GM21825 (cell line): Measurements from ENCODE around the gene SEMA4B.

ENCODE experiments used
- ATAC-seq: cut with Tn5 transposase; IDR thresholded peaks from one replicate; pipeline ENCODE4 v1.9.1; 2021; ENCODE audit warnings: mild to moderate bottlenecking, moderate library complexity; ENCODE audit not compliant: unreplicated experiment

Gene SEMA4B

GRCh38 chr15:90203922-90204321 lies 2.8 kb downstream of the SEMA4B start:
- ATAC-seq: no peak

DNA sequence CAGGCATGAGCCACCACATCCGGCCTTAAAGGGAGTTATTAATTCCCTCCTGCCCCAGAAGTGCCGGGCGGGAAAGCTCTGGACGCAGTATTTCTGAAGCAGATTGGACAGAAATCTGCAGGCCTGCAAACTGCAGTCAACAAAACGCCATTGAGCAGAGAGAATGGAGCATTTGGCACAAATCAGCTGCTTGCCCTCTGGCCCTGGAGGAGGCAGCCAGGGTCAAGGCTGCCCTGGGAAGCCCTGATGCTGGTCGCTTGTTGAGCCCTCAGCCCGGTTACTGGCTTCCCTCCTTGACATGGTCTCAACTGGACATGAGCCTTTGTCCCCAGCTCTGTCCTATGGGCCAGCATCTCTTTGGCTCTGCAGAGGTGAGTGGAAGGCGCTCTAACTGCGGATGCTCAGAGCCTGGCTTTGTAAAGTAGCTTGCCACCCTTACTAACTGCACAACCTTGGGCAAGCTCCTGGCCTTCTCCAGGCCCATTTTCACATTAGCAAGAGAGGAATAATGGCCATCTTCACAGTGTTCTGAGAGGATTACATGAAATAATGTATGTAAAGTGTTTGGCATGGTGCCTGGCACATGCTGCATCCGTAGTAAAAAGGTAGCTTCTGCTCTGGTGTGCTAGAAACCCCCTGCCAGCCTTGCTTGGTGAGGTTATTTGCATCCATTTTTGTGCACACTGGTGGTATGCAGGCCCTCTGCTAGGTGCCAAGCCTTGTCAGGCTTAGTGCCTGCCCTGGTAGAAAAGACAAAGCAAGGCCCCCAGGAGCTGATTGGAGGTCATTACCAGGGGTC lies 4.1 kb downstream of the SEMA4B start:
- ATAC-seq: no peak

DNA sequence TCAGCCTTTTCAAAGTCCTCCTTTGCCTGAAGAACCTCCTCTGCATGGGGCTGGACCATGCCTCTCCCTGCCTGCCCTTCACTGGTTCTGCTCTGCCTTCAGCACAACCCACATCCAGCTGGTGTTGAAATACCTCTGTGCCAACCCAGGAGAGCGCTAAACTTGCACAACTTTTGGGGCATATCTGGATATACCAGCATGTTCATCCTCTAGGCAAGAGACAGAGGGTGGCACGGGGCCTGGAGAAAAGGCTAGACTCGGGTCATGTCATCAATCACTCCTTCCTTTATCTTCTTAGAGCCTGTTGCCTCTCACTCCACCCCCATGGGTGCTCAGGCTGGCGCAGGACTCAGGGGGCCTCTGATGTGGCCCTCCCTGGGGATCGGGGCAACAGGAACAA lies 4.8 kb downstream of the SEMA4B start:
- no peak for ATAC-seq

DNA sequence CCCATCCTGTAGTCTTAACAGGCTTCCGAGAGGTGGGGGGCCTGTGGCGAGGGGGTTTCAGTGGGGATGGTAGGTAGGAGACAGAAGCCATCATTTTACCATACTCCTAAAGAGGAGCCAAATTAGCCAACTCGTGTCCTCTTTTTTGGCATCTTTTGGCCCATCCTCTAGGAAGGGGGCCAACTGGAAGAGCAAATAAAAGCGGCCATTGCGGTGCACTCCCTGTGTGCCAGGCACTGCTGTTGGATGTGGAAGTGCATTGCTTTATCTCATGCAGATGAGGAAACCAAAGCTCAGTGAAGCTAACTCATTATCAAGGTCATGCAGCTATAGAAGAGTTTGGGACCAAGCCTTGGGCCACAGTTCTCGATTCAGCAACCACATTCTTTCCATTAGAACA lies 6.1 kb downstream of the SEMA4B start:
- no peak for ATAC-seq

DNA sequence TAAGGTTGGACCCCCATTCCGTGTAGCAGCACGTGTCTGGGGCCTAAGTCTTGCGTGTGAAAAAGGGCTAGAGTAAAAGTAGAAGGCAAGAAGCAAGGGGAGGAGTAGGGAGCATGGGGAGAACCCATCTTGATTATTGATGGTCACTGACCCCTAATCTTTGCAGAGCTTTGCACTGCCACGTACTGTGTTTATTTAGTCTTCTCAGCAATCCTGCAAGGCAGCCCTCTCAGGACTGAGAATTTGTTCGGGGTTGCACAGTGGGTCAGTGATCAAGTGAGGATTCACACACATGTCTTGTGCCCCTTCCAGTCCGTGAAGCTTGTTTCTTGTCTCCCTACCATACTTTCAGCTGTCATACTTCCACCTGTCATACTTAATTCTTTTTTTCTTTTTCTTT lies 7.2 kb downstream of the SEMA4B start:
- no peak for ATAC-seq

DNA sequence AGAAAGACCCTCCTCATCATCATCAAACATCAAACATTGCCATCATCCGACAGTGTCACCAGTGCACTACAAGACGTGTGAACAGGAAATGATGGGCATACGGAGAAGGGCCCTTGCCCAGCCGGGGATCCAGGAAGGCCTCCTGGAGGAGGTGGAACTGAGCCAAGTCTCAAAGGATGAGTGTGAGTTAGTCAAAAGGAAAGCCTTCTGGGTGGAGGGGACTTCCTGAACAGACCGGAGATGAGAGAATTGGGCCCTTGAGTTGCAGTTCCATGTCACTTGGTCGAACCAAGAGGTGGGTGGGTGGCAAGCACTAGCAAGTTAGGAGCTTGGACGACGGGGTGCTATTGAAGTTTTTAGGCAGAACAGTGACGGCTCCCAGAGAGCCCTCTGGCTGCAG lies 8.5 kb downstream of the SEMA4B start:
- ATAC-seq: no peak

GRCh38 chr15:90210593-90210992 lies 9.5 kb downstream of the SEMA4B start:
- no peak for ATAC-seq

DNA sequence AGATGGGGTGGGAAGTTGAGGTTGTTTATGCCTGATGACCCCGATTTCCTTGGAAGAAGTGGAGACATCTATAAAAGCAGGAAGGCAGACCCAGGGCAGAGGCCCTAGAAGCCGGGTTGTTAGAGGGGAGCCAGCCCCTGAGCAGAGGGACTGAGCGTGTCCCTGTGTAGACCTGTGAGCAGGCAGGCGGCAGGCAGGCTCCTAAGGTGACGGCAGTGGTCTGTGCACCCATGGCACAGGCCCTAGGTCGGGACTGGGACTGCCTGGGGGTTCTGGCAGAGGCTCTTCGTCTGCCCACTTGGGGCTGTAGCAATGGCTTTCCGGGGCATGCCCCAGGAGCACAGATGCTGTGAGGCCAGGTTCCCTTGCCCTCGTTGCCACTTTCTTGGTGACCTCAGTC lies 9.9 kb downstream of the SEMA4B start:
- ATAC-seq: no peak

- ATAC-seq: no peak
Measured at GRCh38 chr15:90211440-90212143, 10.5 kb downstream of the SEMA4B start.

DNA sequence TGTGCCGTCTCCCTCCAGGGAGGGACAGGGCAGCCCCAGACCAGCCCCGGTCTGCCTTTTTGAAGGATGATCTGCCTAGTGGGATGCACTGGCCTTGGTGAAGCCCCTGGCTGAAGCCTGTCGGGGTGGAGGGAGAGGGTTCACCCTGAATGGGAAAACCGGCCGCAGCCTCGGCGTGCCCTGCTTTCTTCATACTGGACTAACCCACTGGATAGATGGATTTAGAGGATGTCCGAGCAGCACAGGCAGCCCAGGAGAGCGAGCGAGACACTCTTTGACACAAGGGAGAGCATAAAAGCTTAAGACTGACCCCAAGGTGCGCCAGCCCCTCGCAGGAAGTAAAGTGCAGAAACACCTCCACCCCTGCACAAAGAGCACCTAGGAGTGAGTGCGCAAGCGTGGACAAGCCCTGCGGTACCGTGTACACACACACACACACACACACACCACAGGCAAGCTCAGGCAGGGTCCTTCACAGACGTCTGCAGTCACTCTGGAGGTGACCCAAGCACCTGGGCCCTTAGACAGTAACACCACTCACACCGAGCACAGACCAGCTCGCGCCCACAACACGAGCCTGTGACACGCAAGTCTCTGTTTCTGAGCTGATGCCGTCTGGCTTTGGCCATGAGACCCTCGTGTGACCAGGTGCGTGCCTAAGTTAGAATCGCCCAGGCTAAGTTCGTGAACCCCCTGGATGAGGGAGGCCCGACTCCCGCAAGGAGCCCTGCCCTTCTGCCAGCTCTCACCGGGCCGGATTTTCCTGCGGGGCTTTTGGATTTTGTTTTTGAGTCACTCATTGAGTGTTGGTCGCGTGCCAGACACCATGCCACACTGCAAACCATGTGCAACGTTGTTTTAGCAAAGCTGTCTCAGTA lies 11.3 kb downstream of the SEMA4B start:
- no peak for ATAC-seq

DNA sequence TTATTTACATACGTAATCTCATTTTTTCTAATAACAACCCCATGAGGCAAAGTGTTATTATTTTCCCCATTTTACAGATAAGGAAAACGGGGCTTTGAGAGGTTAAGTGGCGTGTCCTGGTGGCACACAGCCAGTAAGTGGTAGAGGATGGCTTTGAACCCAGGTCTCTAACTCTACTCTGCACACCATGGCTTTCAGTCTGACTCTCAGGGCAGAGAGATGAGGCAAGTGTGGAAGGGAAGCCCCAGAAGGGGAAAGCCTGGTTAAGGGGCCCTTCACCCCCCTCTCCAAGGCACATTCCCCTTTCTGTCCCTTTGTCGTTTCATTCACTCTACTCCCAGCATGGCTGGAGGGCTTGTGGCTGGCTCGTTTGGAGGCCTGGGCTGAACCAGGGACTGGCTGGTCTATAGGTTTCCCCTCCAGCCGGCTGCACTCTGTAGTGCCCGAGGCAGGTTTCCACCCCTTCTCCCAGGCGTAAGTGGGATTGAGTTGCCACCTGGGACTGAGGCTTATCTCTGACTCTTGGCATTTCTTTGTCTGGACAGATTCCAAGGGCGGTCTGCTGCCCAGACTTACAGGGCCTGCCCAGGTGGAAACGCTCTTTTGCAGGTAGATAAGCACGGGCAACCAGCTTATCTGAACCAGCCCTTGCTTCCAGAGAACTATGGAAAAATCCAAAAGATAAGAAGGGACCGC lies 12.1 kb downstream of the SEMA4B start:
- no peak for ATAC-seq

DNA sequence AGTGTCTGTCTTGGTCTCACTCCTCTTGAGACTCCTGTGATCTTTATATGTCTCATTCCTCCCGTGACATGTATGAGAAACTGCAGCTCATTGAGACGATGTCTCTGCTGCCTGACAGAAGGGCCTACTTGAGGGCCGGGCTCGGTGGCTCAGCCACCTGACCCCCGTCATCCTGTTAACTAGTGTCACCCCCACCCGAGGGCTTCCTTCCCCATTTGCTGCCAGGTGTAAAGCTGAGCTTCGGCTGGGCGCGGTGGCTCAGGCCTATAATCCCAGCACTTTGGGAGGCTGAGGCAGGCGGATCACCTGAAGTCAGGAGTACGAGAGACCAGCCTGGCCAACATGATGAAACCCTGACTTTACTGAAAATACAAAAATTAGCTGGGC lies 12.7 kb downstream of the SEMA4B start:
- ATAC-seq: no peak

DNA sequence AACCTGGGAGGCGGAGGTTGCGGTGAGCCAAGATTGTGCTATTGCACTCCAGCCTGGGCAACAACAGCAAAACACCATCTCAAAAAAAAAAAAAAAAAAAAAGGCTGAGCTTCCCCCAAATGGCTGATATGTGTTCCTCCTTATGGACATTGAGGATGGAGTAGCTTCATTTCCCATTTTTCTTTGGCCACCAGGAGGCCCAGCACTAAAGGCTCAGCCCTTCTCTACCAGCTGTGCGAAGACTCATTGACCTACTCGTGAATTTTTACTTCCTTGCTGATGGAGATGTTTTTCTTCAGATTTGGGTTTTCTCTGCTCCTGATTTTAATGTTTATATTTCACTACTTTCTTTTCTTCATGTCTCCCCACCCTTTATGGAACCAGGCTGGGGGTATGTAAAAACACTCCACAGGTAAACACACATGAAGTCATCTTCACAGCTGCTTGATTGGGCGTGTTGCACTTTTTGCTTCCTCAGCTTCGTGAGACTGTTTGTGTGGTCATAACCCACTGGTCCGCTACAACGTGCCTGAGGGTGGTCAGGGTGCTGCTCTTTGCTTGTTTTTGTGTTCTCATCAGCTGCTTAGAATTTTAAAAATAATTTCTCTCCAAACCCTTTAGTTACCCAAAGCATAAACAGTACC lies 13.5 kb downstream of the SEMA4B start:
- ATAC-seq: no peak

GRCh38 chr15:90217671-90218394 lies 16.7 kb downstream of the SEMA4B start:
- no peak for ATAC-seq

GRCh38 chr15:90219421-90220141 lies 18.5 kb downstream of the SEMA4B start:
- no peak for ATAC-seq

- ATAC-seq: no peak
Measured at GRCh38 chr15:90221246-90221900, 20.2 kb downstream of the SEMA4B start.

- ATAC-seq: no peak
Measured at GRCh38 chr15:90222547-90222946, 21.4 kb downstream of the SEMA4B start.

- no peak for ATAC-seq
Measured at GRCh38 chr15:90223441-90224165, 22.5 kb downstream of the SEMA4B start.
